HG02588 (cell line): ENCODE measurements around the gene DGCR2.
"Not testable (repeated sequence)": the region's sequence is repeated elsewhere in the genome, so short reads cannot be mapped to it uniquely, and the experiment has no call there.

ENCODE experiments used
- ATAC-seq: cut with Tn5 transposase; IDR thresholded peaks from one replicate; pipeline ENCODE4 v1.9.1; 2021; ENCODE audit warnings: mild to moderate bottlenecking, moderate library complexity; ENCODE audit not compliant: unreplicated experiment

Gene DGCR2

GRCh38 chr22:19032898-19033567 lies 89.2 kb downstream of the DGCR2 start:
- not testable (repeated sequence) for ATAC-seq

DNA sequence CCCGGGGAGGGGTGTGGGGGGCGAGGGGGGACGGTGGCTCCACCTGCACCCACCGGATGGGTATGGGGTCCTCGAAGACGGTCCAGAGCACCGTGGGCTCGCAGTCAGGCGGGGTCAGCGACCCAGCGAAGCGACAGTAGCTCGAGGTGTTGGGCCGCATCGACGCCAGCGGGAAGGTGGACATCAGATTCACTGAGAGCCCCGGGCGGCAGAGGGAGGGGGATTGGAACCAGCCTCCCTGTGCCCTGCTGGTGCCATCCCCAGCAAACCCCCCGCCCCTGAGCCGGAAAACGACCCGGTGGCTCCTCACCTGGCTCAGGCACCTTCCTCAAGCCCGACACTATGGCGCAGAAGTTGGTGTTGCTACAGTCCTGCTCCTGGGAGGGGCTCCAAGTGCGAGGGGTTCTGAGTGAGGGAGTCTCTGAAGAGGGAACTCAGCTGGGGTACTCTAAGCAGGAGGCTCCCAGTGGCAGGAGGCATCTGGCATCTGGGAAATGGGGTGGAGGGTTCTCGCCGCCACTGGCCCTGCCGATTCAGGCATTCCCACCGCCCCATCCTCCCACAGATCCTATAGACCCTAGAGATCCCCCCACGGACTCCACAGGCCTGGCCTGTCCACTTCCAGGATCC lies 89.9 kb downstream of the DGCR2 start:
- ATAC-seq = not testable (repeated sequence)

GRCh38 chr22:19030889-19031252 lies 91.3 kb downstream of the DGCR2 start:
- not testable (repeated sequence) for ATAC-seq

DNA sequence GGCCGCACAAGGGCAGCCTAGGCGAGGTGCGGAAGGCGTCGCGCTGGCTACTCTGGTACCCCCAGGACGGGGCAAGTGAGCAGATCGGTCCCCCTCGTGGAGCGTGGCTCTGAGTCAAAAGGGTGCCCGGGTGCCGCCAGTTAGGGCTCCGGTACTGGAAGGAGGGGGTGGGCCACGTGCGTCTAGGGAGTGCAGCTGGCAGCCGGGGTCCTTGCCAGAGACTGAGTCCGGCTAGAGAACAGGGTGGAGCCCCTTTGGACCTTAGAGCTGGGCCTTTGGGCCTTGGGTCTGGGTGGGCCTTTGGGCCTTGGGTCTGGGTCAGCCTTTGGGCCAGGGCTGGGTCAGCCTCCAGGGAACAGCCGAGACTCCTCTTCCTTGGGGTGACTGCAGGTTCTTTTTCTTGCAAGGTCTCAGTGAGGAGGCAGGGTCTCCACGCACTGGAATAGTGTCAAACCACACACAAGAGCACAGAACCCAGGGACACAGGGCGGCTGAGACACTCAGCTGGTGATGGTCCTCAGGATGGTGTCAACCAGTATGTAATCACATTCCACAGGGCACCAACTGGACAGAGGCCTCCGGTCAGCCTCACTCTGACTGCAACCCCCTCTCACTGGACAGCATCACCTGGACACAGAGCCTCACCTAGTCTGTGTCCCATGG lies 91.9 kb downstream of the DGCR2 start:
- not testable (repeated sequence) for ATAC-seq

GRCh38 chr22:19029113-19030103 lies 92.8 kb downstream of the DGCR2 start:
- ATAC-seq = not testable (repeated sequence)

- ATAC-seq = not testable (repeated sequence)
Measured at GRCh38 chr22:19028060-19028455, 94.2 kb downstream of the DGCR2 start.

DNA sequence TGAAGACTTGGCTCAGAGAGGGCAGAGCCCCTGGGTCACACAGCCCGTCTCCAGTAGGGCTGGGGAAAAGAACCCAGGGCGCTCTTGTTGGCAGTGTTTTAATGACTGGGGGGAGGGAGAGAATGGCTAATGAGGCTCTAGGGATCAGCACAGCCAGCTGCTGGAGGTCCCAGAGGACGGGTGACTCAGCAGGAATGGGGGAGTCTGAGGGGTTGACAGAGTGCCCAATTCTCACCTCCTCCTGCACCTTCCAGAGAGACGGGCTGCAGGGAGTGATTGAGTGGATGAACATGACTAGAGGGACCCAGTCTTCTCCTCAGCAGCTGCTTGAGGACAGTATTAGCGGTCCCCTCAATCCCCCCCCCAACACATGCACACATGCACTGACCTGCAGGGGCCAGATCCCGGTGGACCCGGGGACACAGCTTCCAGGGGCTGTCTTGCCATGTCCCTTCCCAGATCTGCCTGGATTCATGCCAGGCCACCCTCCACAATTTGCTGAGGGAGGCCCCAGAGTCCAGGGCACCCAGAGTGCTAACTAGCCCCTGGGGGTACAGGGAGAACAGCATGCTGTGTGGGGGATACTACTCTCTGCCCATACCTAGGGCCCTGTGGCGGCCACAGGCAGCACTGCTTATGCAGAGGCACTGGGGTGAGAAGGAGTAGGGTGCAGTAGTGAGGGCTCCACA lies 94.7 kb downstream of the DGCR2 start:
- not testable (repeated sequence) for ATAC-seq

- not testable (repeated sequence) for ATAC-seq
Measured at GRCh38 chr22:19026080-19026479, 96.1 kb downstream of the DGCR2 start.

- ATAC-seq = not testable (repeated sequence)
Measured at GRCh38 chr22:19024956-19025489, 97.2 kb downstream of the DGCR2 start.

- not testable (repeated sequence) for ATAC-seq
Measured at GRCh38 chr22:19023931-19024330, 98.3 kb downstream of the DGCR2 start.

DNA sequence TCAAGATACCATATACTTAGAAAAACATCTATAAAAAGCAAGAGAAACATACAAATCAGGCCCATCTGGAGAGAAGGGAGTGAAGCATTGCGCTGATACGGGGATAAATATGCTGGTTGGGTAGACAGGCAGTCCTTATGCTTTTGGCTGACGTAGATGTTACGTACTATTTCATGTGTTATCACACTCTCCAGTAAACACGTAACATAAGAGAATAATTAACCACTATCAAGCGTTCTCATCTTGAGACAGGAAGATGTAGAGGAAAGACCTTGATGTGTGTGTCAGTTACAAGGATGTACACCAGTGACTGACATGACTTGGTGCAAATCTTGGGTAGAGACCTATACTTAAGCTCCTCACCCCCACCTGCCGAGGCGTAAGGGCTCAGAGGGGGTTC lies 99.5 kb downstream of the DGCR2 start:
- ATAC-seq = no peak

GRCh38 chr22:19019679-19020032 lies 102.6 kb downstream of the DGCR2 start:
- ATAC-seq = no peak

DNA sequence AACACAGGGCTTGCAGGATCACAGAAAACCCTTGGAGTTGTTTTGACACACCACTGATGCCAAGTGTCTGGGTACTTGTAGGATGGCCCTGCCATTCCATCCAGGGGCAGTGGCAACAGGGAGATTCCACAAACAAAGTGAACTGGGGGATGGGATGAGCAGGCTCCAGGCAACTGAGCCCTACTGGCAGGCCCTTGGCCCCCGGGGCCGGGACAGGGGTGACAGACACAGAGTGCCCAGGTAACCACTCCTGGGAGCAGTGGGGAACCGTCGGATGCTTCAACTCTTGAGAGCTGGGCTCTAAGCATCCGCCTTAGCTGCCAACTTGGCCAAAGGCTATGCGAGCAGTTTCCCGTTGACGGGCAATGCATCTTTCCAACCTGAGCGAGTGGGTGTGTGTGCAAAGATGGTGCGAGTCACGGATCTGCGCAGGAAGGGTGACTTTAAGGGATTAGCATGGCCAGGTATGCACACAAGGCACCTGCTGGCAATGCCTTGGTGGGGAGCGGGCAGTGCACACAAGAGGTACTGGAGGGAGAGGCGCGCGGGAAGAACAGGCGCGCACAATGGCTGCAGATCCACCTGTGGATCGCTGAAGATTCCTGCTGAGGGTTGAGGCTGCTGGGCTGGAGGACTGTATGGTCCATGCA lies 103.1 kb downstream of the DGCR2 start:
- no peak for ATAC-seq

DNA sequence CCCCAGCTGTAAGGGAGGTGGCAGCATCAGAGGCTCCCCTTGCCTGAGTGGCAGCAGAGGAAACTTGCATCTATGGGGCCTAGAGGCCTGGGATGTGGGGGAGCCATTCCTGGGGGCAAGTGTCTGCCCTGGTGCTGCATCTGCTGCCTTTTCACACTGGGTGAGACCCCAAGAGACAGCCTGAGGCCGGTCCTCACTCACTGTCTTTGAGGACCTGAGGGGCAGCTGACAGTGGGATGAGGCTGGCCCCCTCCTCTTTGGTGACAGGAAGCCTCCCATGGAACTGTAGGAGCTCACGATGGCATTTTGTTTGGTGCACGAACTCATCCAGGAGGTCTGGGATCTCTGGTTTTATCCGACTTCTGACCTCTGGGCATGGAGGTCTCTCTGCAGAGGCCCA lies 104.0 kb downstream of the DGCR2 start:
- no peak for ATAC-seq

DNA sequence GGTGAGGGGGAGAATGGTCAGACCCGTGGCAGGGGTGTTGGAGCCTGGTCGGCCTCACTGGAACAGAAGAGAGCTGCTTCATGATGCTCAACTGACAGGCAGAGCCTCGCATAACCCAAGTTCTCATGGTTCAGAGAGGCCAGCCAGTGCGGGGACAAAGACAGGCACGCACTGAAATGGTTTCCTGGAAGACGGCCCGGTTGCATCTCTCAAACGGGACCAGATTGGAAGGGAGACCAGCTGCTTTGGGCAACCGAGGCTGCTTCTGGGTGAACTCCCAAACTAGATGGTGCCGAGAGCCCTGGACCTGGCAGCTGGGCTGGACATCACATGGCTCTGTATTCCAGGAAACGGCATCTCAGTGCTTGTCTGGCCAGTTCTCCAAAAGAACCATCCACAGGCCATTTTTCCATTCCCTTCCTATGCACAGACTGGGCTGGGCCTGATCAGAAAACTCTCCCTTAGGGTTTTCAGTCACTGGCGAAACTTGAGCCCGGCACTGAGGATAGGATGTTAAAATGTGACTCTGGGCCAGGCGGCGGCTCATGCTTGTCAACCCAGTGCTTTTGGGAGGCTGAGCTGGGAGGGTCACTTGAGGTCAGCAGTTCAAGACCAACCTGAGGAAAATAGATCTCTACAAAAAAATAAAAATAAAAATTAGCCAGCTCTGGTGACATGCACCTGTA lies 106.0 kb downstream of the DGCR2 start:
- ATAC-seq = no peak

- ATAC-seq = no peak
Measured at GRCh38 chr22:19014886-19015285, 107.3 kb downstream of the DGCR2 start.

DNA sequence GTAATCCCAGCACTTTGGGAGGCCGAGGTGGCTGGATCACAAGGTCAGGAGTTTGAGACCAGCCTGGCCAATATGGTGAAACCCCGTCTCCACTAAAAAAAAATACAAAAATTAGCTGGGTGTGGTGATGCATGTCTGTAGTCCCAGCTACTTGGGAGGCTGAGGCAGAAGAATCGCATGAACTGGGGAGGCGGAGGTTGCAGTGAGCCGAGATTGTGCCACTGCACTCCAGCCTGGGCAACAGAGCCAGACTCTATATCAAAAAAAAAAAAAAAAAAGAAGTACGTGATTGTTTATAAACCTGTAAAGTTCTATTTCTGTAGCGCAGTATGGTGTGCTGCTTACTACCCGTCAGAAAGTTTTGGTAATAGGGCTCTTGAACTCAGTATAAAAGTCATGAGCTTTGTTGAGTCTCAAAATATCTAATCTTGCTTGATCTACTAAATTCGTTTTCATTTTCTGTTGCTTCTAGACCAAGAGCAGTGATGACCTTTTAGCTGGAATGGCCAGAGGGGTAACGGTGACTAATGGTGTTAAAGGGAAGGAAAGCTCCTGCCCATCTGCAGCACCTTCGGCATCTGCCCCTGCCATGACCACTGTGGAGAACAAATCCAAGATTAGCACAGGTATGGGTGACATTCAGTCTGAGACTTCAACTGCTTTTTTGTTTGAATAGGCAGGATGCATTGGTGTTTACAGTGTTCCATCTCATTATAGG lies 108.2 kb downstream of the DGCR2 start:
- ATAC-seq = not testable (repeated sequence)

- ATAC-seq = not testable (repeated sequence)
Measured at GRCh38 chr22:19013411-19013810, 108.8 kb downstream of the DGCR2 start.
